MCF 10A (cell line): ENCODE measurements around the gene MYMX. TPM values are rescaled to one million over a fixed set of nuclear protein-coding genes. Genes with fewer than 3 reads are reported as not detected.

Experiments
- BruUV-seq: library from RNA; stranded (reverse); fragments of 400-500 nt; replicated peaks from 2 replicates; lab custom pipeline; 2021; lab: Mats Ljungman, UMichigan
- CTCF ChIA-PET: fragments of 300-600 bp; sonication (Branson Sonifier 250); formaldehyde crosslinking; extraction: SDS; loops from one replicate; lab custom pipeline; 2021; ENCODE audit warnings: antibody characterized with exemption, inconsistent platforms; lab: Yijun Ruan, JAX
- POLR2A ChIA-PET: fragments of 300-600, 350-650 bp; sonication (Branson Sonifier 250); formaldehyde crosslinking; extraction: SDS; loops from one replicate; lab custom pipeline; 2020; ENCODE audit warnings: antibody characterized with exemption, inconsistent platforms; lab: Yijun Ruan, JAX
- DNase-seq: peaks from one replicate; pipeline ENCODE4 v3.0.0-alpha.2; 2018; ENCODE audit not compliant: unreplicated experiment
- H3K27ac Mint-ChIP-seq: one replicate; pipeline ENCODE4 v1.8.0; 2022; ENCODE audit warnings: mild to moderate bottlenecking, low read depth, mixed read lengths; ENCODE audit not compliant: unreplicated experiment
- H3K27me3 Mint-ChIP-seq: one replicate; pipeline ENCODE4 v1.8.0; 2022; ENCODE audit warnings: mixed read lengths; ENCODE audit not compliant: insufficient read depth, unreplicated experiment
- H3K36me3 Mint-ChIP-seq: one replicate; pipeline ENCODE4 v1.8.0; 2022; ENCODE audit warnings: mild to moderate bottlenecking, moderate library complexity, mixed read lengths; ENCODE audit not compliant: insufficient read depth, unreplicated experiment
- H3K4me1 Mint-ChIP-seq: one replicate; pipeline ENCODE4 v1.8.0; 2022; ENCODE audit warnings: mixed read lengths; ENCODE audit not compliant: insufficient read depth, unreplicated experiment
- H3K4me3 Mint-ChIP-seq: one replicate; pipeline ENCODE4 v1.8.0; 2022; ENCODE audit warnings: mild to moderate bottlenecking, moderate library complexity, mixed read lengths; ENCODE audit not compliant: unreplicated experiment
- H3K9me3 Mint-ChIP-seq: one replicate; pipeline ENCODE4 v1.8.0; 2022; ENCODE audit warnings: mixed read lengths; ENCODE audit not compliant: unreplicated experiment
- CTCF ChIP-seq: fragments of 200-600 bp; IDR thresholded peaks from one replicate; pipeline ENCODE4 v1.8.0; 2022; ENCODE audit warnings: antibody characterized with exemption, mild to moderate bottlenecking; ENCODE audit not compliant: unreplicated experiment
- intact Hi-C: fragments of 100-400 bp; cut with micrococcal nuclease; formaldehyde crosslinking; loops from 2 replicates; pipeline ENCODE4 v1.14.1; 2022
- total RNA-seq: library from RNA; stranded (reverse); gene quantifications from 2 replicates; pipeline ENCODE4 v1.2.3, GENCODE V29; 2022

The MYMX gene
- total RNA-seq, 1 experiment from 2014 or later, result not detected

DNA sequence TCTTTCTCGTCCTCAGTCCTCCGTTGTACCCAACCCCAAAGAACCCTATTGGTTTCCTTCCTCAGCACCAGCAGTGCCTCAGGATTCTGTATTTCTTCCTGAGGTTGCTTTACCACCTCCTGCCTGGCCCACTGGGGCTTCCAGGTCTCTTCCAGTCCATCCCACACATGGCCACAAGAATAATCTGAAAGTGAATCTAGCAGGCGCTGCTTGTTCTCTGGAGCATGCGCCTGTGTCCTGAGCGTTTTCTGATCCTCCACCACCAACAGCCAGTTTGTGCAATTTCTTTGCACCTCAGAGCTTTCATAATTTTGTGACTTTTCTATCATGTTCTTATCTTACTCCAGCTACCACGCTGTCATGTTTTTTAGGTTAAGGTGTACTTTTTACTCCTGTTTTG is 18.5 kb downstream of the MYMX start:
- no TSS peak for BruUV-seq
- Mint-ChIP-seq H3K36me3 (peaks cover 7% of the 10 kb centered on the region), H3K4me3 (no peak overlapping the region), H3K4me1 (peaks cover 22% of the 10 kb centered on the region), H3K27me3 (no peaks in the 10 kb centered on the region), H3K9me3 (no peaks in the 10 kb centered on the region), H3K27ac (no peak overlapping the region)
- no peak for TF ChIP-seq CTCF
- DNase-seq, result no peak
- ChIA-PET POLR2A (interaction anchor here (1.0 to 5.2 kb wide), 7 partner anchors 11 to 63 kb away, joined by 3 to 114 read pairs (median 6); partner anchors contain the start of genes HSP90AB1 and SLC35B2), CTCF (interaction anchor here (0.5 to 3.6 kb wide), 27 partner anchors 8 to 1548 kb away, joined by 3 to 52 read pairs (median 4); partner anchors contain the start of genes HSP90AB1, SLC29A1 and SLC35B2)
- intact Hi-C loops, result no loop called here

DNA sequence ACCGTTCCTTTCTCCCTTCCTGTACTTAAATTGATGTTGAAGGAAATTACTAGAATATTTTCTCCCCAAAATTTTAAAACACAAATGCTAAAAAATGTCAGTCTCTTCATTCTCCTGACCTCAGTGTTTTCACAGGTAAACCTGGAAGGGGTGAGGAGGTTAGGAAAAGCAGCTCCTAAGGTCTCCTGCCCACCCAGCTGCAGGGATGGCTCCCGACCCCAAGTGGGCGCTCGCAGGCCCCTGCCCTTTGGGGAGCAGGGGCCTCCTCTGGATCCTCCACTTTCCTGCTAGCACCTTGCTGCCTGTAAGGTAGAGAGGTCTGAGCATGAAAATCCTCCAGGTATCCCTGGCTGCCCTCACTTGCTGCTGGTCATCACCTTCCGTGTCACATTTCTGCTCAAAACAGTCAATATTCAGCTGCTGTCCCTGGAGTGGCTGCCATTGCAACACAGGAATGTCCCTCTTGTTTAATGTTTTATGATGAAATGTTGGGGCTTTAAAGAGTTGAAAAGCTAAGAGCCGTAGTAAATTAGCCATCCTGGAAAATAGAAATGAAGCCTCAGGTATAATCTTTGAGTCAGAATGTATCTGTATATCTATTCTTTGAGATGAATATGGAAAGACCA is 19.3 kb downstream of the MYMX start:
- POLR2A ChIA-PET, result interaction anchor here (1.0 to 5.2 kb wide), 7 partner anchors 11 to 63 kb away, joined by 3 to 114 read pairs (median 3); partner anchors contain the start of genes HSP90AB1, SLC29A1 and SLC35B2
- BruUV-seq, result no TSS peak
- peaks cover 22% of the 10 kb centered on the region for H3K4me1 Mint-ChIP-seq

GRCh38 chr6:44237021-44237812 is 20.5 kb downstream of the MYMX start:
- Mint-ChIP-seq H3K27me3 (no peaks in the 10 kb centered on the region), H3K4me1 (peaks cover 22% of the 10 kb centered on the region), H3K4me3 (peak overlapping the region; percentile 86), H3K27ac (peak overlapping the region; percentile 85), H3K36me3 (peaks cover 7% of the 10 kb centered on the region), H3K9me3 (no peaks in the 10 kb centered on the region)
- intact Hi-C loops, result loop anchor here (1.0 kb wide), 2 partner anchors 16 to 65 kb away; no protein-coding TSS in a partner anchor
- TSS peak; percentile 51 for BruUV-seq
- POLR2A ChIA-PET, result interaction anchor here (0.6 to 5.2 kb wide), 15 partner anchors 8 to 446 kb away, joined by 3 to 114 read pairs (median 4); partner anchors contain the start of genes CDC5L, HSP90AB1, SLC29A1 and SLC35B2
- TF ChIP-seq CTCF, result no peak
- CTCF ChIA-PET, result interaction anchor here (0.7 to 3.7 kb wide), 22 partner anchors 10 to 762 kb away, joined by 3 to 52 read pairs (median 4); partner anchors contain the start of genes HSP90AB1, SLC29A1 and SLC35B2
- peak; percentile 99 for DNase-seq

More for the DNA sequence above, 19.3 kb downstream of the MYMX start:
- intact Hi-C loops, result no loop called here
- Mint-ChIP-seq H3K27ac (no peak overlapping the region), H3K4me3 (no peak overlapping the region), H3K36me3 (peaks cover 7% of the 10 kb centered on the region), H3K27me3 (no peaks in the 10 kb centered on the region), H3K9me3 (no peaks in the 10 kb centered on the region)
- no peak for DNase-seq
- CTCF ChIA-PET, result interaction anchor here (0.5 to 3.6 kb wide), 16 partner anchors 9 to 1547 kb away, joined by 3 to 52 read pairs (median 6); partner anchors contain the start of genes SLC29A1 and SLC35B2
- TF ChIP-seq CTCF, result no peak
